Activated T-helper 9 cell treated with anti-CD3 and anti-CD28 coated beads, Interleukin-2, amount 50 U/mL, for 16 hours (primary cell): ENCODE measurements around the gene CCDC74A.
"Not testable (repeated sequence)": the region's sequence is repeated elsewhere in the genome, so short reads cannot be mapped to it uniquely, and the experiment has no call there.

ENCODE experiments used
- DNase-seq: peaks from one replicate; pipeline ENCODE4 v3.0.0-alpha.2; 2020; ENCODE audit warnings: low read depth

CCDC74A gene

GRCh38 chr2:131529864-131530445, 2.3 kb downstream of the CCDC74A start:
- DNase-seq, result not testable (repeated sequence)

GRCh38 chr2:131530626-131531344, 3.1 kb downstream of the CCDC74A start:
- not testable (repeated sequence) for DNase-seq

GRCh38 chr2:131531547-131532185, 4.0 kb downstream of the CCDC74A start:
- DNase-seq, result not testable (repeated sequence)

- DNase-seq, result not testable (repeated sequence)
These were observed 5.3 kb downstream of the CCDC74A start for GRCh38 chr2:131532723-131533608.

- DNase-seq, result not testable (repeated sequence)
These were observed 6.1 kb downstream of the CCDC74A start for GRCh38 chr2:131533609-131534316.

GRCh38 chr2:131534317-131534672, 6.6 kb downstream of the CCDC74A start:
- not testable (repeated sequence) for DNase-seq

- not testable (repeated sequence) for DNase-seq
These were observed 7.3 kb downstream of the CCDC74A start for GRCh38 chr2:131534965-131535364.

GRCh38 chr2:131535526-131535925, 7.8 kb downstream of the CCDC74A start:
- no peak for DNase-seq

GRCh38 chr2:131535951-131536826, 8.5 kb downstream of the CCDC74A start:
- DNase-seq, result not testable (repeated sequence)

GRCh38 chr2:131536841-131537240, 9.2 kb downstream of the CCDC74A start:
- not testable (repeated sequence) for DNase-seq

- DNase-seq, result not testable (repeated sequence)
These were observed 11.2 kb downstream of the CCDC74A start for GRCh38 chr2:131538856-131539255.

GRCh38 chr2:131542438-131543384, 15.0 kb downstream of the CCDC74A start:
- no peak for DNase-seq

GRCh38 chr2:131543385-131543891, 15.8 kb downstream of the CCDC74A start:
- no peak for DNase-seq

- DNase-seq, result not testable (repeated sequence)
These were observed 16.5 kb downstream of the CCDC74A start for GRCh38 chr2:131544006-131544812.

- DNase-seq, result not testable (repeated sequence)
These were observed 17.1 kb downstream of the CCDC74A start for GRCh38 chr2:131544813-131545165.

GRCh38 chr2:131552871-131553270, 25.2 kb downstream of the CCDC74A start:
- no peak for DNase-seq

- no peak for DNase-seq
These were observed 29.3 kb downstream of the CCDC74A start for GRCh38 chr2:131556998-131557397.

- DNase-seq, result no peak
These were observed 30.1 kb downstream of the CCDC74A start for GRCh38 chr2:131557558-131558321.
